ENCODE measurements around the gene AEBP2.
"Not testable (repeated sequence)": the region's sequence is repeated elsewhere in the genome, so short reads cannot be mapped to it uniquely, and the experiment has no call there.

The AEBP2 gene

GRCh38 chr12:19456176-19456575 lies 16.9 kb downstream of the AEBP2 start:
- DNase-seq = no peak

DNA sequence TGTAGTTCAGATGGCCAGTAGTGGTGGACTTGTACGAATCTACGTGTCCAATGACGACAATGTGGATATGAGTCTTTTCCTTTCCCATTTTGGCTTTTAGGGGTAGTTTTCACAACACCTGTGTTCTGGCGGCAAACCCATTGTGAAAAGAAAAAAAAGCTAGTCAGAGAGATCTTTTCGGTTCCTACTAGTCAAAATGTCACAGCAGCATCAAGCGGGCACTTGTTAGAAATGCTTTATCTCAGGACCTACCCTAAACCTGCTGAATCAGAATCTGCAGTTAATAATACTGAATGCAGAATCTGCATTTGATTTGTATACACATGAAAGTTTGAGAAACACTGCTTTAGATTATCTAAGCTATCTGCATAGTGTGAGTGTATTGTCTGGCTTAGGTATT lies 18.3 kb downstream of the AEBP2 start:
- DNase-seq = no peak

- no peak for DNase-seq
Measured at GRCh38 chr12:19458733-19459132, 19.4 kb downstream of the AEBP2 start.

DNA sequence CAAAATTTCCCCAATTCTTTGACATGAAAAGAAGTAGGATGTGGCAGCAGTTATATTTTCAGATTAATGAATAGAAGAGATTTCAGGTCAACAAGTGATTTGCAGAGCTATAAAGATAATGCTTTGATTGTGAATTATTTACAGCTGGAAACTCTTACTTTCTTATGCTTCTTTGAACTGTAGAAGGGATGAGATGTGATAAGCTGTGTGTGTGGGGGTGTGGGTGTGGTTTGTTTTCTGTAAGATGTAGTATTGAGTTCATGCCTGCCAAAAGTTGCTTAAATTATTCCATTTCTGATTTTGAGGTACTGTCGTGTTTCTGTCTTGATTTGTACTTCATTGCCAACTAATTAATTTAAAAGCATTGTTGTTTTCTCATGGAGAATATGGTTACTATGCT lies 22.7 kb downstream of the AEBP2 start:
- DNase-seq = no peak

- DNase-seq = no peak
Measured at GRCh38 chr12:19462406-19462805, 23.1 kb downstream of the AEBP2 start.

- no peak for DNase-seq
Measured at GRCh38 chr12:19464192-19464580, 24.9 kb downstream of the AEBP2 start.

DNA sequence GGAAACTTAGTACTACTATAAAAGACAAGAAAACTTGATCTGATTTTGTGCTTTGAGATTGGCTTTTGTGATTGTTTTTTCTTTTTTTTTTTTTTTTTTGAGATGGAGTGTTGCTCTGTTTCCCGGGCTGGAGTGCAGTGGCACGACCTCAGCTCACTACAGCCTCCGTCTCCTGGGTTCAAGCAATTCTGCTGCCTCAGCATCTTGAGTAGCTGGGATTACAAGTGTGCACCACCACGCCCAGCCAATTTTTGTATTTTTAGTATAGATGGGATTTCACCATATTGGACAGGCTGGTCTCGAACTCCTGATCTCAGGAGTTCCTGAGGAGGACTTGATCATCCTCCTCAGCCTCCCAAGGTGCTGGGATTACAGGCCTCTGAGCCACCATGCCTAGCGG lies 26.4 kb downstream of the AEBP2 start:
- DNase-seq = no peak

GRCh38 chr12:19474147-19474546 lies 34.9 kb downstream of the AEBP2 start:
- no peak for DNase-seq

- not testable (repeated sequence) for DNase-seq
Measured at GRCh38 chr12:19475884-19476505, 36.7 kb downstream of the AEBP2 start.

DNA sequence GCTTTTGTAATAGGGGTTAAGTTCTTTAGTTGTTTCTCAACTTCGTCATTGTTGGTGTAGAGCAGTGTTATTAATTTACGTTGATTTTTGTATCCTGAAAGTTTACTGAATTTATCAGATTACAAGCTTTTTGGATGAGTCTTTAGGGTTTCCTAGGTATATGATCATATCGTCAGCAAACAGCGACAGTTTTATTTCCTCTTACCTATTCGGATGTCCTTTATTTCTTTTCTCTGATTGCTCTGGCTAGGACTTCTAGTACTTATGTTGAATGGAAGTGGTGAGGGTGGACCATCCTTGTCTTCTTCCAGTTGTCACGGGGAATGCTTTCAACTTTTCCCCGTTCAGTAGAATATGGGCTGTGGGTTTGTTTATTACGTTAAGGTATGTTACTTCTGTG lies 37.8 kb downstream of the AEBP2 start:
- no peak for DNase-seq

DNA sequence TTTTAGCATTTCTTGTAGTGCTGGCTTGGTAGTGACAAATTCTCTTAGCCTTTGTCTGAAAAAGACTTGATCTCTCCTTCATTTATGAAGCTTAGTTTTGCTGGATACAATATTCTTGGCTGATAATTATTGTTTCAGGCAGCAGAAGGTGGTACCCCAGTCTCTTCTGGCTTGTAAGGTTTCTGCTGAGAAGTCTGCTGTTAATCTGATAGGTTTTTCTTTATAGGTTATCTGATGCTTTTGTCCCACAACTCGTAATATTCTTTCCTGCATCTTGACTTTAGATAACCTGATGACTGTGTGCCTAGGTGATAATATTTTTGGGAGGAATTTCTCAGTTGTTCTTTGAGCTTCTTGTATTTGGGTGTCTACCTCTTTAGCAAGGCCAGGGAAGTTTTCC lies 41.2 kb downstream of the AEBP2 start:
- DNase-seq = no peak

GRCh38 chr12:19482036-19482435 lies 42.7 kb downstream of the AEBP2 start:
- DNase-seq = no peak

GRCh38 chr12:19482551-19483109 lies 43.3 kb downstream of the AEBP2 start:
- peak; percentile 84 for DNase-seq

DNA sequence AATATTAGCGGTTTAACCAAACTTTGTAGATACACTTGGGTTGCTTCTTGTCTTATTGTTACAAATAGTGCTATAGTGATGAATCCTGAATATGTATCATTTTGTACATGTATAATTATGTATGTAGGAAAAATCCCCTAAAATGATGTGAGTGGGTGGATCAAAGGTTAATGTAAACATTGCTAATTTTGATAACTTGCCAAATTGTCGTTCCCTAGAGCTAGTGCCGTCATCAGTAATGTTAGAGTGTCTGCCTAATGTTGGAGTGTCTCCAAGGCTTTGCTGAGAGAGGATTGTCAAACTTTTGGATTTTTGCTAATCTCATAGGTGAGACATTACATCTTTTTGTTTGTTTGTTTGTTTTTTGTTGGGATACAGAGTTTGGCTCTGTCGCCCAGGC lies 44.4 kb downstream of the AEBP2 start:
- no peak for DNase-seq

DNA sequence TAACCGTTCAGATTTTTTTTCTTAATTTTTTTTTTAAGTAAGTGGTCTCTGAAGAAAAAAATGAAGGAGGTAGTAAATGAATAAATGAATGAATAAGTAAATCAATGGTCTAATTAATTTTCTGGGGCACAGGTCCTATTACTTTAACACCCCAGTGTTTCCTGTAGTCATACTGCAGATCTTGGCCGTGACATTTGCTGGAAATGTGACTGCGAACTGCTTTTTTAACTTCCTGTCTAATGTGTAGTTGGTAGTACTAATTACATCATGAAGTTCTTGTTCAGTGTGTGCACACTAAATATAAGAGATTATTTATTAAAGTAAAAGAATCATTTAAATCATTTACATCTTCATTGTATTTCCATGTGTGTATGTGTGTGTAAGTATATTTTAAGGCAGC lies 45.4 kb downstream of the AEBP2 start:
- no peak for DNase-seq

DNA sequence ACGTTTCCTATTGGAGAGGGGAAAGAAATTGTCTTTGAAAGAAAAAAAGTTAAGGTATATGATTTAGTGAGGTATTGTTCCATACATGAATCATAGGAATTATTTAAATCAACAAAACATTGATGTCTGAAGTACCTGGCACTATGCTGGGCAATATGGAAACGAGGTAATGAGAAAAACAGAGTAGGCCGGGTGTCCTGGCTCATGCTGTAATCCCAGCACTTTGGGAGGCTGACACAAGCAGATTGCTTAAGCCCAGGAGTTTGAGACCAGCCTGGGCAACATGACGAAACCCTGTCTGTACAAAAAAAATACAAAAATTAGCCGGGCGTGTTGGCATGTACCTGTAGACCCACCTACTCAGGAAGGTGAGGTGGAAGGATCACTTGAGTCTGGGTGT lies 45.9 kb downstream of the AEBP2 start:
- no peak for DNase-seq

DNA sequence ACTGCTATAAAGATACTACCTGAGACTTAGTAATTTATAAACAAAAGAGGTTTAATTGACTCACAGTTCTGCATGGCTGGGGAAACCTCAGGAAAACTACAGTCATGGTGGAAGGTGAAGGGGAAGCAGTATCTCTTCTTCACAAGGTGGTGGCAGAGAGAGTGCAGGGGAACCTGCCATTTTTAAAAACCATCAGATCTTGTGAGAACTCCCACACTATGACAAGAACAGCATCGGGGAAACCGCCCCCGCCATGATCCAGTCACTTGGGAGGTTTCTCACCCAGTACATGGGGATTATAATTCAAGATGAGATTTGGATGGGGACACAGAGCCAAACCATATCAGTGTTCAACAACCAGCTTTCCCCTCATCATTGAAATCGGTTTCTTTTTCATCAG lies 49.9 kb downstream of the AEBP2 start:
- no peak for DNase-seq

GRCh38 chr12:19490908-19491307 lies 51.6 kb downstream of the AEBP2 start:
- no peak for DNase-seq

DNA sequence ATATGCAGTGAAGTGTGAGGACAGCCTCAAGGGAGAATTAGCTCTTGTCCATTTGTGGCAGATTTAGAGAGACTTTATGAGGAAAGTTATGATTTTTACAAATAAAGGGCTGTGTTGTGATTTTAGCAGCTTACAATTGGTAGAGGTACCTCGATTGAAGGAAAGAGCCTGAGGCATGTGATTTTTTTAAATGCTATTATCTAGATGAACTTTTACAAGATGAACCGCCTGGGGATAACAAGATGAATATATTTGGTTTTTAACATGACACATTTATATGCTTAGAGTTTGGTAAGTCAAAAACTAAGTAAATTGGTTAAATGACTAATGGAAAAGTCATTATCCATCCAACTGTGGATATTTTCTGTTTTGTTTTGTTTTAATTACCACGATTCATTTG lies 52.6 kb downstream of the AEBP2 start:
- DNase-seq = no peak

GRCh38 chr12:19496219-19496878 lies 57.1 kb downstream of the AEBP2 start:
- DNase-seq = no peak

DNA sequence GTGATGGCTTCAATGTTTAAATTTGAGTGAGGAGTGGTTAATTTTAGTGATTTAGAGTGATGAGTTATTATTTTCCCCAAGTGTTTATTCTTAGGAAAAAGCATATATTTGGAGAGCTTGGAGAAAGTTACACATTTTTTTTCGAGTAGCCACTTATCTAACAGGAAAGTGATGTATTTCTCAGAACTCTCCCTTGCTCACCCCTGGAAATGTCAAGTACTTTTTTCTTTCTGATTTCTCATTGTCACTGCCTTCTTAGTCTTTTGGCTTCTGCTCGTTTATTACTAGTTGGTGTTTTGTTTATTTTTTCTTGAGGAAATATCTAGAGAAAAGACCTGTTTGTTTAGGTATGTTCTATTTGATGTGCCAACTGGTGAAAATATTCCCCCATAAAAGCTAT lies 58.8 kb downstream of the AEBP2 start:
- DNase-seq = no peak

GRCh38 chr12:19499030-19499429 lies 59.7 kb downstream of the AEBP2 start:
- no peak for DNase-seq

GRCh38 chr12:19506497-19506896 lies 67.2 kb downstream of the AEBP2 start:
- no peak for DNase-seq

DNA sequence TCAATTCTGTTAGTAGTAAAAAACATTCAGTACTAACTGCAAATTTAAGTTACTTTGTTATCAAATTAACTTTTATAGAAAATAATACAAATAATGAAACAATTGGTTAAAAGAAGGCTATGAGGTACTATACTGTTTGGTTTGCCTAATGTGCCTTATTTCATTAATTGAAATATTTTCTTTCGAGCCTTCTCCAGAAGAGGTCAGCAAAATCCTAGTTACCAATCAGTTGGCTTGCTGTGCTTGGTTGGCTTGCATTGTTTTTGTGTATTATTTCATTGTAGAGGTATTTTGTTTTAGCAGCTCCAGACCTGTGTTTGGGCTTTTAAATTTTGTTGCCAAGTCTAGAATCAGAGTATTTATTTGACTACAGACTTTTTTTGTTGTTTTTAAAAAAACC lies 68.5 kb downstream of the AEBP2 start:
- no peak for DNase-seq

DNA sequence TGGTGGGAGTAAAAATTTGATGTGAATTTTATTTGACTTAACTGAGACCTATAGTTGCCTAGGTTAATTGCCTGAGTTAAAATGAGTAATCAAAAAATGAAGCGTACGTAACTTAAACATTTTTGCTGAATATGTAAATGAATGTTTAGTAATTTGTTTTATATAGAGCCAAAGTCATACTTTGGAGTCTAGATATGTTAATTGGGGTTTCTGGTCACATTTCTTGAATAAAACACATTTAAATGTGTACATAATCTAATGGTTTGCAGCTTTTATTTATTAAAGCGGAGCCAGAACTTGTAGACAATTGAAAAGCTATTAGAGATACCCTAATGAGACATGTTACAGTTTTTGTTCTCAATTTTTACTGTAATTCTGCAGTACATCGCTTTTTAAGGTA lies 71.2 kb downstream of the AEBP2 start:
- no peak for DNase-seq
